LNCaP clone FGC (cell line): Measurements from ENCODE around the gene RAPGEF2.
A peak's percentile ranks its signal among the peaks of the same experiment; 100 is the strongest.
"Not testable (repeated sequence)": the region's sequence is repeated elsewhere in the genome, so short reads cannot be mapped to it uniquely, and the experiment has no call there.

Experiments
- DNase-seq: peaks from one replicate; pipeline ENCODE4 v3.0.0-alpha.2; 2011; ENCODE audit warnings: low read depth
- H3K4me3 ChIP-seq: 2 replicates; pipeline ENCODE4 v1.5.1; 2011; ENCODE audit warnings: mild to moderate bottlenecking, low read depth, low read length, control low read depth
- TF ChIP-seq, protein P1 (sequence below): IDR thresholded peaks from 2 replicates; pipeline ENCODE4 v1.5.1; 2012; ENCODE audit warnings: mild to moderate bottlenecking; ENCODE audit not compliant: control insufficient read depth, insufficient read depth; ENCODE audit errors: extremely low read depth

The RAPGEF2 gene

DNA sequence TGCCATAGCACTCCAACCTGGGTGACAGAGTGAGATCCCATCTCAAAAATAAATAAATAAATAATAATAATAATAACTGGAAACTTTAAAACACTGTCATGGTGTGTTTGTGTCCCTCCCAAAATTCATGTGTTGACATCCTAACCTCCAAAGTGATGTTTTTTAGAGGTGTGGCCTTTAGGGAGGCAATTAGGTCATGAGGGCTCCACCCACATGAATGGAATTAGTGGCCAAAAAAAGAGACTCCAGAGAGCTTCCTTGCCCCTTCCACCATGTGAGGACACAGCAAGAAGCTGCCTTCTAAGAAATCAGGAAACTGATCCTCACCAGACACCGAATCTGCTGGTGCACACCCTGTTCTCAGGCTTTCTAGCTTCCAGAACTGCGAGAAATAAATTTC is 23.8 kb upstream of the RAPGEF2 start:
- no peak for DNase-seq
- no peak overlapping the region for H3K4me3 ChIP-seq
- TF ChIP-seq, protein P1, sequence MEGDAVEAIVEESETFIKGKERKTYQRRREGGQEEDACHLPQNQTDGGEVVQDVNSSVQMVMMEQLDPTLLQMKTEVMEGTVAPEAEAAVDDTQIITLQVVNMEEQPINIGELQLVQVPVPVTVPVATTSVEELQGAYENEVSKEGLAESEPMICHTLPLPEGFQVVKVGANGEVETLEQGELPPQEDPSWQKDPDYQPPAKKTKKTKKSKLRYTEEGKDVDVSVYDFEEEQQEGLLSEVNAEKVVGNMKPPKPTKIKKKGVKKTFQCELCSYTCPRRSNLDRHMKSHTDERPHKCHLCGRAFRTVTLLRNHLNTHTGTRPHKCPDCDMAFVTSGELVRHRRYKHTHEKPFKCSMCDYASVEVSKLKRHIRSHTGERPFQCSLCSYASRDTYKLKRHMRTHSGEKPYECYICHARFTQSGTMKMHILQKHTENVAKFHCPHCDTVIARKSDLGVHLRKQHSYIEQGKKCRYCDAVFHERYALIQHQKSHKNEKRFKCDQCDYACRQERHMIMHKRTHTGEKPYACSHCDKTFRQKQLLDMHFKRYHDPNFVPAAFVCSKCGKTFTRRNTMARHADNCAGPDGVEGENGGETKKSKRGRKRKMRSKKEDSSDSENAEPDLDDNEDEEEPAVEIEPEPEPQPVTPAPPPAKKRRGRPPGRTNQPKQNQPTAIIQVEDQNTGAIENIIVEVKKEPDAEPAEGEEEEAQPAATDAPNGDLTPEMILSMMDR, result no peak

DNA sequence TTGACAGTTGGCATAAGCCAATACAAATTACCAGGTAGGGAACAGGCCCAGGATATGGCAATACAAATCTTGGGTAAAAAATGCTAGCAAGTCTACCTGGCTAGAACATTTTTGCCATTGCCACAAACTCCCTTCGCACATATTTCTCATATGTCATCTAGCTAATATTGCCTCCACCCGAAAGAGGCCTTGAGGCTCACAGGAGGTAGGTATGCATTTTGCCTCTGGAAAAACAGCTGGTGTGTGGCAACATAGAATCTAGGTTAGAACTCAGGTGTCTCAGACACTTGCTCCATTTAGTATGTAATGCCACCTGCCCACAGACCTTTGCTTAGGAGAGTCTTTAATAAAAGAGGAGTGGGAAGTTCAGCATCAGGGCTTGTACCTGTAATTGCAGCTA is 16.3 kb upstream of the RAPGEF2 start:
- no peak overlapping the region for H3K4me3 ChIP-seq
- TF ChIP-seq, protein P1, result no peak
- DNase-seq, result no peak

DNA sequence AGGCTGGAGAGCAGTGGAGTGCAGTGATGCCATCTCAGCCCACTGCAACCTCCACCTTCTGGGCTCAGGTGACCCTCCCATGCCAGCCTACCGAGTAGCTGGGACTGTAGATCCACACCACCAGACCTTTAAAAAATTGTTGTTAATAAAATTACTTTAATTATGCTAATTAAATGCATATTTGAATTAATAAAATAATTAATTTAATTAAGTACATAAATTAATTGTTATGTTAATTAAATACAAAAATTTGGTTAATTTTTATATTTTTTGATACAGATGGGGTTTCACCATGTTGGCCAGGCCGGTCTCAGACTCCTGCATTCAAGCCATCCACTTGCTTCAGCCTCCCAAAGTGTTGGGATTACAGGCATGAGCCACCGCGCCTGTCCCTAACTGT is 12.6 kb upstream of the RAPGEF2 start:
- TF ChIP-seq, protein P1, result no peak
- DNase-seq, result no peak
- H3K4me3 ChIP-seq, result no peak overlapping the region

GRCh38 chr4:159094156-159094555 is 8.7 kb upstream of the RAPGEF2 start:
- not testable (repeated sequence) for DNase-seq

DNA sequence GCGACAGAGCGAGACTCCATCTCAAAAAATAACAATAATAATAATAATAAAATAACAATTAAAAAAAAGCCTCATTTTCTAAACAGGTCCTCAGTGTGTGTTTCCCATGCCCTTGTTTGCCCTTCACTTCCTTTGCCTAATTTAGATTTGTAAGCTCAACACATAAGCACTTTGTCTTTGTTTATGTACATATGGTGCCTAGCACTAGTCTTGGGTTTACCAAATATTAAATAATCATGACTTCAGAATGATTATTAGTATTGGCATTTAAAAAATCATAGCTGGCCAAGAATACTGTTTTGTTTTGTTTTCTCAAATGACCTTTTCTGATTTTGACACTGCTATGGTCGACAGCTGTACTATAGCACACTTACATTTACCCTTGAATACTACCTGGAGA is 6.4 kb upstream of the RAPGEF2 start:
- peak; percentile 57 for DNase-seq
- TF ChIP-seq, protein P1, result no peak

More at GRCh38 chr4:159094156-159094555, 8.7 kb upstream of the RAPGEF2 start:
- not testable (repeated sequence) for H3K4me3 ChIP-seq

DNA sequence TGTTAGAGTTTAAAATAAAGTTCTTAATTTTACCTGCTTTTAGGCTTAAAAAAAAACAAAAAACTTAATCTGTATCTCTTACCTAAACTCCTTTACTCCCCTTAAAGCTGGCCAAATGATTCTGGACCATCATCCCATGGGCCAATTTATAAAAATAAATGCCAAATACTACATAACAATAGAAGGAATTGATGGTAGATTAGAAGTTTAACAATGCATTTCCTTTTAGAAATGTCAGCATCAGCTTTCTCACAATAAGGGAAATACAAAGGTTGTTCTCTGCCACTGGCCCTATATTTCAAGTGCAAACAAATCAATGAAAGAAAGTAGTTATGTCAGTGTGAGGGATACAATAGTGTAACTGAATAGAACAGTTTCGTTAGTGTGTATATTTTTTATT is 5.7 kb upstream of the RAPGEF2 start:
- no peak for DNase-seq
- TF ChIP-seq, protein P1, result no peak
- H3K4me3 ChIP-seq, result no peak overlapping the region

More for the DNA sequence above, 6.4 kb upstream of the RAPGEF2 start:
- no peak overlapping the region for H3K4me3 ChIP-seq

DNA sequence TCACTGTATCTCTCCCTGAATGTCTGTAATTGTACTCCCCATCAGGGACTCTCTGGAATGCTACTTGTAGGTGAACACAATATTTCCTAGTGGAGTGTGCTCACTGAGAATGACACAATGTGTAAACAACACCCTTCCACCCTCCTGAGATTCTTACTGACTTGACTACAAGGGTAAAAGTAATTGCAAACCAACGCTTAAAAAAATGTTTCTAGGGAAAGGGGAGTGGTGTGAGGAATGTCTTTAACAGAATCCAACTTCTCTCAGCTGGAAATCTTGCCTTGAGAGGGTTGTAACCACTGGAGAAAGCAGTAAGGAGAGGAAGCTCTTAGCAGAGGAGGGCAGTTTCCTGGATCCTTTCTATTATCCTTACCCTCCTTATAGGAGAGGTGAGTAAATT is 5.1 kb upstream of the RAPGEF2 start:
- TF ChIP-seq, protein P1, result no peak
- H3K4me3 ChIP-seq, result no peak overlapping the region
- DNase-seq, result no peak
